C4-2B (cell line): ENCODE data around the gene FUT4.

Experiments
- H3K27ac ChIP-seq: fragments of 450-650 bp; 2 replicates; pipeline ENCODE4 v1.5.1; 2017
- ZFX ChIP-seq: fragments of 450-650 bp; IDR thresholded peaks from 2 replicates; pipeline ENCODE4 v1.6.1; 2017
- TF ChIP-seq, protein P1 (sequence below): fragments of 450-650 bp; conservative IDR thresholded peaks from 2 replicates; pipeline ENCODE4 v1.5.1; 2017; ENCODE audit warnings: mild to moderate bottlenecking

The FUT4 gene

DNA sequence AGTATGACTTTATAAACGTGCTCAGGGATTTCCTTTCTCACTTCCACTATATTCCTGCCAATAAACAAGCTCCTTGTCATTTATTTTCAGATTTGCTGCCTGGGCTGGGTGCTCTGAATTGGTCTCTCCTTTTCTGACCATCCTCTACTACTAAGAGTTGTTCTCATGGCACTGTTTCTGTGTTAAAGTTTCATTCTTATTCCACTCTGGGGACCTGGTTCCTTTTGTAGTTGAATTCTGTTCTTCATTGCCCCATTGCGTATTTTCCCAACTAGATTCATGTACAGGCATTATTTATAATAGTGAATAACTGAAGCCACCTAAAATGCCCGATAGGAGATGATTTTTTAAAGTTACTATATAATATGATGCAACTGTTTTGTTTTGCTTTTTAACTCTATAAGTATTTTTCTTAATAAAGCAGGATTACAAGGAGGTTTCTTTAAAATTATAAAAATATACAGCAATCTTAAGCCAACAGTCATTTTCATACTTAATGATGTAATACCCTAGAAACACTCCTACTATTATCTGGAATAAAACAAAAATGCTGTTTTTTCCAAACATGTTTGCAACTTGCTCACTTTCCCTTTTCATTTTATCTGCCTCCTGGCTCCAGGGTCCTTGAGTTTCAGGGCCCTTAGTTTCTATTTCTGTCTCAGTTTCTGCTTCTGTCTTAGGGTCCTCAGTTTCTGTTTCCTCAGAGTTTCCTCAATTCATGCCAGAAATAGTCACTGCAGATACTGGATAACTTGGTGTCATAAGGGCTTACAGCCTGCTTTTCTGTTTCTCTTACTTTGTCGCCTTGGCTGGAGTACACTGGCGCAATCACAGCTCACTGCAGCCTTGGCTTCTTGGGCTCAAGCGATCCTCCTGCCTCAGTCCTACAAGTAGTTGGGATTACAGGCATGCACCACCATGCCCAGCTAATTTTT lies 9.8 kb upstream of the FUT4 start:
- H3K27ac ChIP-seq, result no peak overlapping the region
- TF ChIP-seq, protein P1, sequence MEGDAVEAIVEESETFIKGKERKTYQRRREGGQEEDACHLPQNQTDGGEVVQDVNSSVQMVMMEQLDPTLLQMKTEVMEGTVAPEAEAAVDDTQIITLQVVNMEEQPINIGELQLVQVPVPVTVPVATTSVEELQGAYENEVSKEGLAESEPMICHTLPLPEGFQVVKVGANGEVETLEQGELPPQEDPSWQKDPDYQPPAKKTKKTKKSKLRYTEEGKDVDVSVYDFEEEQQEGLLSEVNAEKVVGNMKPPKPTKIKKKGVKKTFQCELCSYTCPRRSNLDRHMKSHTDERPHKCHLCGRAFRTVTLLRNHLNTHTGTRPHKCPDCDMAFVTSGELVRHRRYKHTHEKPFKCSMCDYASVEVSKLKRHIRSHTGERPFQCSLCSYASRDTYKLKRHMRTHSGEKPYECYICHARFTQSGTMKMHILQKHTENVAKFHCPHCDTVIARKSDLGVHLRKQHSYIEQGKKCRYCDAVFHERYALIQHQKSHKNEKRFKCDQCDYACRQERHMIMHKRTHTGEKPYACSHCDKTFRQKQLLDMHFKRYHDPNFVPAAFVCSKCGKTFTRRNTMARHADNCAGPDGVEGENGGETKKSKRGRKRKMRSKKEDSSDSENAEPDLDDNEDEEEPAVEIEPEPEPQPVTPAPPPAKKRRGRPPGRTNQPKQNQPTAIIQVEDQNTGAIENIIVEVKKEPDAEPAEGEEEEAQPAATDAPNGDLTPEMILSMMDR, result no peak
- no peak for TF ChIP-seq ZFX

GRCh38 chr11:94536386-94536785 lies 7.3 kb upstream of the FUT4 start:
- TF ChIP-seq ZFX, result no peak
- TF ChIP-seq, protein P1, result no peak
- no peak overlapping the region for H3K27ac ChIP-seq

GRCh38 chr11:94537031-94537600 lies 6.6 kb upstream of the FUT4 start:
- no peak overlapping the region for H3K27ac ChIP-seq
- TF ChIP-seq, protein P1, result no peak

- H3K27ac ChIP-seq, result no peak overlapping the region
- TF ChIP-seq, protein P1, result no peak
- TF ChIP-seq ZFX, result no peak
Measured at GRCh38 chr11:94539420-94539819, 4.3 kb upstream of the FUT4 start.

GRCh38 chr11:94544646-94545263 lies 1.0 kb downstream of the FUT4 start:
- peak overlapping the region; percentile 63 for H3K27ac ChIP-seq
- no peak for TF ChIP-seq ZFX
- TF ChIP-seq, protein P1, result no peak

DNA sequence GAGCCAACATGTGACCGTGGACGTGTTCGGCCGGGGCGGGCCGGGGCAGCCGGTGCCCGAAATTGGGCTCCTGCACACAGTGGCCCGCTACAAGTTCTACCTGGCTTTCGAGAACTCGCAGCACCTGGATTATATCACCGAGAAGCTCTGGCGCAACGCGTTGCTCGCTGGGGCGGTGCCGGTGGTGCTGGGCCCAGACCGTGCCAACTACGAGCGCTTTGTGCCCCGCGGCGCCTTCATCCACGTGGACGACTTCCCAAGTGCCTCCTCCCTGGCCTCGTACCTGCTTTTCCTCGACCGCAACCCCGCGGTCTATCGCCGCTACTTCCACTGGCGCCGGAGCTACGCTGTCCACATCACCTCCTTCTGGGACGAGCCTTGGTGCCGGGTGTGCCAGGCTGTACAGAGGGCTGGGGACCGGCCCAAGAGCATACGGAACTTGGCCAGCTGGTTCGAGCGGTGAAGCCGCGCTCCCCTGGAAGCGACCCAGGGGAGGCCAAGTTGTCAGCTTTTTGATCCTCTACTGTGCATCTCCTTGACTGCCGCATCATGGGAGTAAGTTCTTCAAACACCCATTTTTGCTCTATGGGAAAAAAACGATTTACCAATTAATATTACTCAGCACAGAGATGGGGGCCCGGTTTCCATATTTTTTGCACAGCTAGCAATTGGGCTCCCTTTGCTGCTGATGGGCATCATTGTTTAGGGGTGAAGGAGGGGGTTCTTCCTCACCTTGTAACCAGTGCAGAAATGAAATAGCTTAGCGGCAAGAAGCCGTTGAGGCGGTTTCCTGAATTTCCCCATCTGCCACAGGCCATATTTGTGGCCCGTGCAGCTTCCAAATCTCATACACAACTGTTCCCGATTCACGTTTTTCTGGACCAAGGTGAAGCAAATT lies 1.8 kb downstream of the FUT4 start:
- TF ChIP-seq, protein P1, result no peak
- no peak for TF ChIP-seq ZFX
- no peak overlapping the region for H3K27ac ChIP-seq
